GM19240 (cell line): ENCODE results near the gene SCN2B.

ENCODE experiments used
- DNase-seq: peaks from one replicate; pipeline ENCODE4 v3.0.0; 2011; ENCODE audit warnings: low spot score; ENCODE audit not compliant: insufficient read length

Gene SCN2B

GRCh38 chr11:118175993-118176777 is at the start of gene SCN2B:
SCN2B (minus strand) TSS chr11:118176639; CDS start chr11:118176431, 208 bp downstream.
- DNase-seq = no peak

GRCh38 chr11:118224511-118225188 is 48.2 kb upstream of the SCN2B start, which contains the start of gene JAML:
JAML (minus strand) TSS chr11:118225011; CDS start chr11:118214866, 10,145 bp downstream.
- no peak for DNase-seq

GRCh38 chr11:118223992-118224391 is 47.6 kb upstream of the SCN2B start:
- no peak for DNase-seq

GRCh38 chr11:118223570-118223969 is 47.1 kb upstream of the SCN2B start:
- no peak for DNase-seq

- no peak for DNase-seq
Observed at GRCh38 chr11:118222437-118222836, 46.0 kb upstream of the SCN2B start.

- DNase-seq = no peak
Observed at GRCh38 chr11:118221419-118221818, 45.0 kb upstream of the SCN2B start.

GRCh38 chr11:118219732-118220131 is 43.3 kb upstream of the SCN2B start:
- no peak for DNase-seq

- no peak for DNase-seq
Observed at GRCh38 chr11:118219244-118219643, 42.8 kb upstream of the SCN2B start.

- no peak for DNase-seq
Observed at GRCh38 chr11:118217575-118217974, 41.1 kb upstream of the SCN2B start.

GRCh38 chr11:118216621-118217481 is 40.4 kb upstream of the SCN2B start:
- no peak for DNase-seq

GRCh38 chr11:118215765-118216164 is 39.3 kb upstream of the SCN2B start:
- no peak for DNase-seq

GRCh38 chr11:118215262-118215661 is 38.8 kb upstream of the SCN2B start:
- DNase-seq = no peak

GRCh38 chr11:118214210-118214914 is 37.9 kb upstream of the SCN2B start:
- DNase-seq = no peak

GRCh38 chr11:118213781-118214180 is 37.3 kb upstream of the SCN2B start:
- DNase-seq = no peak

- DNase-seq = no peak
Observed at GRCh38 chr11:118213201-118213600, 36.8 kb upstream of the SCN2B start.

- DNase-seq = no peak
Observed at GRCh38 chr11:118212781-118213191, 36.3 kb upstream of the SCN2B start.

GRCh38 chr11:118212131-118212725 is 35.8 kb upstream of the SCN2B start:
- no peak for DNase-seq

GRCh38 chr11:118211006-118211405 is 34.6 kb upstream of the SCN2B start:
- no peak for DNase-seq

- DNase-seq = no peak
Observed at GRCh38 chr11:118210323-118210722, 33.9 kb upstream of the SCN2B start.

GRCh38 chr11:118209033-118209432 is 32.6 kb upstream of the SCN2B start:
- no peak for DNase-seq

GRCh38 chr11:118207079-118207478 is 30.6 kb upstream of the SCN2B start:
- DNase-seq = no peak
